Renal cortex interstitium (tissue), 11 donors: ENCODE results near the gene CRTC1. TPM values are rescaled to one million over a fixed set of nuclear protein-coding genes. Genes with fewer than 3 reads are reported as not detected.

Experiments used
- DNase-seq, 11 donors: peaks; one replicate each; pipeline ENCODE4 v3.0.0-alpha.2; 2013; ENCODE audit warnings: low read depth in 9 of 11, low spot score in 4 of 11; ENCODE audit errors: extremely low read depth in 1 of 11
- polyA plus RNA-seq, 3 donors: library from polyadenylated mRNA; unstranded; fragments of 120-200 nt; gene quantifications; one replicate each; pipeline ENCODE4 v1.2.1, GENCODE V29; 2013; ENCODE audit not compliant: insufficient read length in 3 of 3

Gene CRTC1
- polyA plus RNA-seq, 3 donors, result 15.4 to 27.1 (median 22.7) TPM

DNA sequence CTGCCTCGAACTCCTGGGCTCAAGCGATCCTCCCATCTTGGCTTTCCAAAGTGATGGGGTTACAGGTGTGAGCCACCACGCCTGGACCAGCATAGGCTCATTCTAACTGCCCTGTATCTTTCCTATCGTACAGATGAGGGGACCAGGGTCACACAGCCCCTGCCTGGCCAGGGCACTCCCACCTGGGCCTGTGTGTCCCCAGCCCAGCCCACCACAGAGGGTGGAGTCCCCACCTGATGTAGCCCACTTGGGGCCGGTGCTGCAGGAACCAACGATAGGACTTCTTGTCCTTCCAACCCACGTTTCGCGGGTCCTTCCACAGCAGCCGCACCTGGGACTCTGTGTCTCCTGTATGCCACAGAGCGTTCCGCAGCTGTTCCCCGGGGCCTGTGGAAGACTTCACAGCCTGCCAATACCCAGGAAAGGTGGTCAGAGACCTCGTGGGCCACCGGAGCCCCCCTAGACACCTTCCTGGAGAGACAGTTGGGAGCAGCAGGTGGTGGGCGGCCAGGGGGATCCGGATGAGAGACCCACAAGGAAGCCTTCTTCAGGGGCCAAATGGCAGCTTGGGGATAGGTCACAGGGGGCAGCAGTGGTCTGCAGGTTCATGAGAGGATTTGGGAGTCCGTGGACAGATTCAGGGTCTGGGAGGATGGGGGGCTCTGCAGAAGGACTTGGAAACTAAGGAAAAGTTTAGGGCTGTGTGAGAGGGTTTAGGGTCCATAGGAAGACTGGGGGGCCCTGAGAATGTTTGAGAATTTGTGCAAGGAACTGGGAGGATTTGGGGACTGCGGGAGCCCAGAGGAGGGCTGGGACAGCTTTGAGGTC is 100.7 kb downstream of the CRTC1 start:
- DNase-seq, result no peak

DNA sequence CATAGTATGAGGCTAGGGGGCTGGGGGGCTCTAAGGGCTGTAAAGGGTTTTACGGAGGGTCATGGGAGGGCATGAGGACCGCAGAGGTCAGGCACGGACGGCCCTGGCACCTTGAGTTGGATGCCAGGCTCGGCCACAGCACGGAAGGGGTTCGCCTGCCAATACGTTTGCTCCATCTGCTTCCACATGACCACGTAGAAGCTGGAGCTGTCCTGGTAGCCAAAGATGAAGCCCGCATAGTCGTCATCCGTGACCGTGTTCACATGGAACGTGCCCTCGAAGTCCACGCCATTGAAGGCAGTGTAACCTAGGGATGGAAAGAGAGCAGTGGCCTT is 101.3 kb downstream of the CRTC1 start:
- no peak for DNase-seq

DNA sequence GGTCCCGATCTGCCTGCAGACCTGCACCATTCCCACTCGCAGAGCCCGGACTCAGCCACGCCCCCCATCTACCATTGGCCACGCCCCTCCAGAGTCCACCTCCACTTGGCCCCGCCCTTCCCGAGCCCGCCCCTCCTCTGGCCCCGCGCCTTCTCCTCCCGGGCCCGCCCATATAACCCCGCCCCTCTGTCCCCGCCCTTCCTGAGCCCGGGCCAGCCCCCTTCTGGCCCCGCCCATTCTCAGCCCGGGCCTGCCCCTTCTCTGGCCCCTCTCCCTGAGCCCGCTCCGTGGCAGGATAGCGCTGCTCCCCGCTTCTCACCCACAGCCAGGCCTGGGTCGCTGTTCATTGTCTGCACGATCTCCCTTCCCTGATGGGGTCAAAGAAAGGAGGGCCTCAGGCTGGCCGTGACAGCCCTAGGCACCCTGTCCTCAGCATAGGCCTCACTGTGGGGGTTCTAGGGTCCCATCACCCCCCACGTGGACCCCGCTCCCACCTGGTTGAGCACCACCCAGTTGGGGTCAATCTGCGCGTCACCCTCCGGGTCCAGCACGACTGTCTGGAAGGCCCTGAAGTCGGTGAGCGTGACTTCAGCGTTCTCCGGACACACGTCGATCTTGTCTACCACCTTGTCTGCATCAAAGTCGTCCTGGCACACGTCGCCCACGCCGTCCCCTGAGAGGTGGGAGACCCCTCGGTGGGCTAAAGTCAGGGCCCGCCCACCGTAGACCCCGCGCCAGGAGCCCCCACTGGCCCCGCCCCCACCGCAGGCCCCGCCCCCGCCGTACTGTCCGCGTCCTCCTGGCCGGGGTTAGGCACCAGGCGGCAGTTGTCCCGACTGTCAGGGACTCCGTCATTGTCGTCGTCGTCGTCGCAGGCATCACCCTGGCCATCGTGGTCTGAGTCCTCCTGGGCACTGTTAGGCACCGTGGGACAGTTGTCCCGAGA is 102.0 kb downstream of the CRTC1 start:
- peak in 5 of 11 donors; percentile 39 to 51 (median 51) for DNase-seq

DNA sequence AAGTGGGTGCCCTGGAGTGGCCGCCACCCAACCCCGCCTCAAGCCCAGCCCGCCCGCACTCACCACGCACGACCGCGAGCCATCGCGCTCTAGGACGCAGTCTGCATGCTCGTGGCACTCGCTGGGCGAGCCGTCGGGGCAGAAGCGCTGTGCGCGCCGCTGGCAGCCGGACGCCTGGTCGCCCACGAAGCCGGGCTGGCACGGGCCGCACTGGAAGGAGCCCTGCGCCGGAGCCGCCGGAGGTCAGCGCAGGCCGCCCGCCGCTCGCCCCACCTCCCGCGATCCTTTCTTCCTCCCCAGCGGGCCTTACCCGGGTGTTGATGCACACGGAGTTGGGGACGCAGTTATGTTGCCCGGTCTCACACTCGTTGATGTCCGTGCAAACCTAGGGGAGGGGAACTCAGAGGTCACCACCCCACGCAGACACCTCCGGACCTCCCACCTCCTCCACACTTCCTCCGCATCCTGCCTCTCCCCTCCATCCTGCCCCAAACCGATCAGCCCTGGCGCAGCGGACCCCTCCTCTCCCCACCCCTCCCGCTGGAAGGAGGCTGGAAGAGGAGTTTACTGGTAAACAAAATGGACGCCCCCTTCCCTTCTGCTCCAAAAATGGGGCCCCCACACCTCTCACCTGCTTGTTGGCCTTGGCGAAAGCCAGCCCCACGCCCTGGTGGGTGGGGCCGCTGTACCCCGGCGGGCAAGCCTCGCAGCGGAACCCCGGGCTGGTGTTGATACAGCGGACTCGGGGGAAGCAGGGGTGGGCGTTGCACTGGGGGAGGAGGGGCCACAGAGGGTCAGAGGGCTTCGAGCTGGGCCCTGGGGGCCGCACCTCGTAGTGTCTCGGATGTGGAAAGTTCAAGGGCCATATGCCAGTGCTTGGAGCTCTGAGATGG is 105.3 kb downstream of the CRTC1 start:
- no peak for DNase-seq

DNA sequence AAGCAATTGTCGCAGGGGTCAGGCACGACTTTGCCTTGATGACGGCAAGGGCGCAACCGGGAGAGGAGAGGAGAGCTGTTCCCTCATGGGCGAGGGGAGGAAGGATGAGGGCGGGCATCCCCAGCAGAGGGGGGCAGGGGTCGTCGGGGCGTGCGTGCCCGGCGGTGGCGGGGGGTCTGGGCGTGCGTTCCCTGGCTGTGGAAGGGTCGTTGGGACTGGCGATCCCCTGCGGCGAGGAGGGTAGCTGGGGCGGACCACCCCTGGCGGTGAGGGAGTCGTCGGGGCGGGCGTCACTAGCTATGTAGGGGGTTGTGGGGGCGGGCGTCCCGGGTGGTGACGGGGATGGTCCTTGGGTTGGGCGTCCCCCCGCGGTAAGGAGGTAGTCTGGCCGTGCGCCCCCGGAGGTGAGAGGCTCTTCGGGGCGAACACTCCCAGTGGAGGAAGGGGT is 106.0 kb downstream of the CRTC1 start:
- DNase-seq, result no peak

DNA sequence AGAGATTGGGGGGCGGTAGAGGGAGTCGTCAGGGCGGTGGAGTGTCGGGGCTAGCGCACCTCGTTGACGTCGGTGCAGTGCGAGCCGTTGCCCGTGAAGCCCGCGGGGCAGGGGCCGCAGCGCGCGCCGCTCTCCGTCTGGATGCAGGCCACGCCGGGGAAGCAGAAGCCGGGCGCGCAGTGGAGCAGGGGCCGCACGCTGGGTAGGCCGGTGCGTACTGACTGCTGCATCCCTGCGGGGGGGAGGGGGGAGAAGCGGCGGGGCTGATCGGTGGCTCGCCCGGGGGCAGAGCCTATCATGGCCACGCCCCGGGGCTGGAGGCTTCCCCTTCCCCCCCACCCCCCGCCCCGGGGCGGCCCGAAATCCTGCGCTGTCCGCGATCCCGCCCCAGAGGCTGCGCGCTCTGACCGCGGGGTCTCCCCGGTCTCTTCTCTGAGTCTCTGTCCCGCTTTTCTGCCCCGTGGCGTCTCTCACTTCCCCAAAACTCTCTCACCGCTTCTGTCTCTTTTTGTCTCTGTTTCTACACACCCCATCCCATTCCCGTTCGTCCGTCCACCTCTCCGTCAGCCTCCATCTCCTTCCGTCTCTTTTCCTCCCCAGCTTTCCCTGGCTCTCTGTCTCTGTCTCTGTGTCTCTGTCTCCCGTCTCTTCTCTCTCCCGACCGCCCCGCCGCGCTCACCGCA is 106.5 kb downstream of the CRTC1 start:
- no peak for DNase-seq

DNA sequence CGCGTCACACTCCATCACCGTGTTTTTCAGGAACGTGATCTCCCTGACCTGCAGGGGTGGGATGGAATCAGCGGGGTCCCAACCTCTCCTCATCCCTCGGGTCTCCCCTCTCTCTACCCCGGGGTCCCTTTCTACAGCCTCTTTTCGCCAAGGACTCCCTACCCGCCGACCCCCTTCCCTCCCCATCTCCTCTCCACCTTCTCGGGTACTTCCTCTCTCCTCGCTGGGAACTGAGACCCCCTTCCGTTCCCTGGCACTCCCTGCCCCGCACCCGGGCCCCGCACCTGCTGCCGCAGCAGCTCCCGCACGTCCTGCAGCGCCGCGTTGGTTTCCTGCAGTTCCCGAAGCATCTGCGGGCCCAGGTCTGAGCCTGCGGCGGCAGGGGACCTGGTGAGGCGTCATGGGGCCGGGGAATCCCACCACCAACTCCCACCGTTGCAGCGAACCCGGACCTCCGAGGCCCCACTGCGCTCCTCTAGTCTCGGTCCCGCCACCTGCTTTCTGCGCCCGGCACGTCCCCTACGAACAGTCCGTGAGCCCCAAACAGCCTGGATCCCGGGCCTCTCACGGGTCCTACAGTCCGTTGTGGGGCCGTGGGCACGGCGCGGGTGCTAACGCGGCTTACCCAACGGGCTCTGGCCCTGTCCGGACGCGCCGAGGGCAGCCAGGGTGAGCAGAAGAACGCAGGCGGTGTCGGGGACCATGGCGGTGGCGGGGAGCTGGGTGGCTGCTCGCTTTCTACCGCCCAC is 107.3 kb downstream of the CRTC1 start, which contains the start of gene COMP:
COMP (minus strand) TSS at position 740 of the 749 bp plus-strand sequence; CDS start at position 704, 36 bp downstream.
- no peak for DNase-seq

DNA sequence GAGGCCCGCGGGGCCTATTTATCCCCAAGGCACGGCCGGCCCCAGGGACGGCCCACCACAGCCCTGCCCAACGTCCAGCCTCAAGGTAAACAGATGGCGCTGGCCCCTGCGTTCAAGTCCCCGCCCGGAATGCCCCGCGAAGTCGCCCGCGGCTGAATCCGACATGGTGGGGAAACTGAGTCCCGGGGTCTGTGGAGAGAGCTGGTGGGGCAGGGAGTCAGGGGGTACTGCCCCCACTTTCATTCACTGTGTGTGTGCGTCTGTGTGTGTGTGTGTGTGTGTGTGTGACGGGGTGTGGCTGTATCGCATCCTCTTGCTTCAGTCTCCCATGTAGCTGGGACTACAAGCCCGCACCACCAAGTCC is 107.8 kb downstream of the CRTC1 start:
- no peak for DNase-seq

DNA sequence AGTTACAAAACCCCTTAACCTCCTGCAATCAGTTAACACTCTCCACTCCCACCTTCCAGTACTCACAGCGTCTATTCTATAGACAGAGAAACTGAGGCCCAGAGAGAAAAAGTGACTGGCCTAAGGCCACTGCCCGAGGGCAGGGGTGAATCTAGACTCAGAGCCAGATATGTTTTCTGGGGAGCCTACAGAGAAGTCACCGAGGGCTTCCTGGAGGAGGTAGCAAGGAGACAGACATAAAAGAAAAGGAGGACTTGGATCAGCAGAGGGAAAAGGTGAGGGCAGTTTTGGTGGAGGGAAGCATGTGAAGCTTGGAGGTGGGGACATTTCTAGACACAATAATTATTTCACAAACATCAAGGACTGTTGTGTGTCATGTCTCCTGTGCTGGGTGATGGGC is 109.2 kb downstream of the CRTC1 start:
- DNase-seq, result no peak

DNA sequence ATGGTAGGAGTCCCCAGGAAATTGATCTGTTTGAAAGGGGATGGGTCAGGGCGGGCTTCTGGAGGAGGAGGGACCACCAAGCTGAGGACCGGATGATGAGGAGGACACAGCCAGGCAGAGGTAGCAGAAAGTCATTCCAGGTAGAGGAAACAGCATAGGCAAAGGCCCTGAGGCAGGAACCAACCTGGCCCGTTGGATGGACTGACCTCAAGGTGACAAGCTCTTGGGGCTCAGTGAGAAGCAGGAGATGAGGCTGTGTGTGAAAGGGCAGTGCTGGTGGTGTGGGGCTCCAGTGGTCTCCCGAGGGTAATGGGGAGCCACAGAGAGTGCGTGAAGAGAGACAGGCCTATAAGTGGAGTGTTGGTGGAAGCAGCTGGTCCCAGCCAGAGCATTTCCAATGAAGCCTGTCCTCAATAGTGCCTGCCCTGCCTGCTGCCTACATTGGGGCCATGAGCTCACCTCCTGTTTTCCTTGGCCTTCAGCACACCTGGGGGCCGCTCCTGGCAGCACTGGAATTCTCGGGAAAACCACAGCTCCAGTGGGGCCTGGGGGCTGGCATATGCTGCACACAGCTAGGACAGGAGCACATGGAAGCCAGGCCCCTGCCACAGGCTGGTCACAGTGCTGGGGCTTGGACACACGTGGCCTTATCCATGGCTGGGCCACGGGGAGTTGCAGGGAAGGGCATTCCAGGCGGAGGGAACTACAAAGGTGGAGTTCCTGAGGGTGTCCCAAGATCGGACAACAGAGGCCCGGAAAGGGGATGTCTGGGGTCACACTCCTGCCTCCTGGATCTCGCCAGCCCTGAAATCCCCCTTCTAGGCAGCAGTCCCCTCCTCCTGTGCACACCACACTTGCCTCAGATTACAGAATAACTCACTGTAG is 109.9 kb downstream of the CRTC1 start:
- no peak for DNase-seq

DNA sequence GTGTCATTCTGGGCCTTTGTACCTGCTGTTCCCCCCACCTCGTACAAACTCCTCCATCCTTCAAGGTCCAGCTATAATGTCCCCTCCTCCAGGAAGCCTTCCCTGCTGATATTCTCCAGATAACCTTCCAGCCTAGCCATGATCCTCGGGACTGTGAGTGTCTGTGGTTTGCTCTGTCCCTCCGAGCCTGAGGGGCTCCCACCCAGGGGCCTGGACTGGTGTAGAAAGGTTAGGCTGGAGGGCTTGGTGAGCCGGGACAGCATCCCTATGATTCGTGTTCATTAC is 110.5 kb downstream of the CRTC1 start:
- DNase-seq, result no peak

DNA sequence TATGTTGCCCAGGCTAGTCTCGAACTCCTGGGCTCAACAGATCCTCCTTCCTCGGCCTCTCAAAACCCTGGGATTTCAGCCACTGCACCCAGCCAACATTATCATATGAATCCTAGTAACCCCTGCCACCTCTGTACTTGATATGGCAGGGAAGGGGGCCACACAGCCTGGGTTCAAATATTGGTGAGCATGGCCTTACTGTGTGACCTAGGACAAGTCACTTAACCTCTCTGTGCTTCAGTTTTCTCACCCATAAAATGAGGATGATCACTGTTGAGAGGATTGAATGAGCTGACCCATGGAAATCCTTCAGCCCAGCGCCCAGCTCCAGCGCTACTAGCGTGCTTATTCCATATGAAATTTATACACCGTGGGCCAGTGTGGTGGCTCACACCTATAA is 111.2 kb downstream of the CRTC1 start:
- no peak for DNase-seq

DNA sequence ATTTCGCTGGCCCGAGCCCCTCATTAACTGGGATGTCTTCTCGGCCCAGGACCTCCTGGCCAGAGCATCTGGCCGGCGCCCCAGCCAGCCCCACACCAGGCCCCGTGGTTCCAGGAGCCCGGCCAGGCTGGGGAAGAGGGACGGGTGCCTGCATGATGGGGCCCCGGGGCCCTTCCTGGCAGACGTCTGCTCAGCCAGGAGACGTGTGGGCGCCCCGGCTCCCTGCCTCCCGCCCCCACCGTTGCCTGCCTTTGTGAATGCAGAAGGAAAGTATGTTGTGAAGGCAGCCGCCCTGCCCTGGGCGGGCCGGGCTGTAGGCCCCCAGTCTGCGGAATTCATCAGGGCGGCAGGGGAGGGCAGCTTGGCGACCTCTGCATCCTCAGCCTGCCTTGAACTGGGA is 112.1 kb downstream of the CRTC1 start:
- no peak for DNase-seq

DNA sequence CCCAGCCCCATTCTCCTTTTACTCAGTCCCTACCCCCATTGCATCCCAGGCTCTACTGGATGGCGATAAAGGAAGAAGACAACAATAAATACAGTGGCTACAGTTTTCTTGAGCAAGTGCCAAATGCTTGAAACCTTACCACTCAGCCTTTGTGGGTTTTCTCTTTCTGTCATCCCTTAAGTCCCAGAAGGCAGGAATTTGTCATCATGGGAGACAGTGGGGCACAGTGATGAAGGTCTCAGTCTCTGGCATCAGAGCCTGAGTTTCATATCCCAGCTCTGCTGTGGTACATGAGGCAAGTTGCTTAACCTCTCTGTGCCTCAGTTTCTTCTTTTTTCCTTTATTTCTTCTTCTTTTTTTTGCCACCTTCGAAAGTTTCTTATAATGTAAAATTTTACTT is 112.8 kb downstream of the CRTC1 start:
- DNase-seq, result no peak

DNA sequence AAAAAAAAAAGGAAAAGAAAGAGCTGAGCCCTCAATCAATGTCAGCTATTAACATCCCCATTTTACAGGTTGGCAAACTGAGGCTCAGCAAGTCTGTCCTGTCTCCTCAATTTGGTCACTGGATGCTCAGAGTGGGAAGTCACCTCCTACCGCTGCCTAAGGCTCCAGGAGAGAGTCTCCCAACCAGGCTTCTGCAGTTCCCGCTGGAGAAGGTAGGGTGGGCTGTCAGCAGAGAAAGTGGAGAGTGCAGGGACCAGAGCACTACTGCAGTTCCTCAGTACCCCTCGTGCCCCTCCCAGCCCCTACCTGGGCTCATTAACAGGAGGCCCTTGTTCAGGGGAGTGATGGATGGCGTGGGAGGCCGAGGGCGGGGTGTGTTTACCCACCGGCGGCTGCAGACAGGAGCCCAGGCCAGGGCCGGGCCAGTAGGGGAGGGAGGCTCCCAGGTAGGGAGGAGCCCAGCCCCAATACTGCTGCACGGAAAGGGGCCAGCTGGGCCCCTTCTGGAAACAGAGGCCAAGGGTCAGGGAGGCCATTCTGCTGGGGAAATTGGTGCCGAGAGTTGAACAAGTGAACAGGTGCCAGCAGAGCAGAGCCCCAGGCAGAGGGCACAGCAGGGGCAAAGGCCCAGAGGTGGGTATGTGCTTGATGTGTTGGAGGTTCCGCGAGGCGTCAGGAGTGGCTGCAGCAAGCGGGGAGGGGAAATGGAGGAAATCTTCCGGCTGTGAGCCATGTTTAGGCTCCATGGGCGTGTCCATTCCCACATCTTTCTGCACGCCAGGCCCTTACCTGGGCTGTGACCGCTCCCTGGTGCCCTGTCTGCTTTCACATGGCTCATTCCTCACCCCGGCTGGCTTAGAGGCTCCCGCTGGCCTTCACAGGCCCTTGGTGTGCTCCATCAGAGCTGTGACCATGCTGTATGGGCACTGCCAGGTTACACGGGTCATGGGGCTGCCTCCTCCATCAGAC is 115.2 kb downstream of the CRTC1 start:
- DNase-seq, result no peak

DNA sequence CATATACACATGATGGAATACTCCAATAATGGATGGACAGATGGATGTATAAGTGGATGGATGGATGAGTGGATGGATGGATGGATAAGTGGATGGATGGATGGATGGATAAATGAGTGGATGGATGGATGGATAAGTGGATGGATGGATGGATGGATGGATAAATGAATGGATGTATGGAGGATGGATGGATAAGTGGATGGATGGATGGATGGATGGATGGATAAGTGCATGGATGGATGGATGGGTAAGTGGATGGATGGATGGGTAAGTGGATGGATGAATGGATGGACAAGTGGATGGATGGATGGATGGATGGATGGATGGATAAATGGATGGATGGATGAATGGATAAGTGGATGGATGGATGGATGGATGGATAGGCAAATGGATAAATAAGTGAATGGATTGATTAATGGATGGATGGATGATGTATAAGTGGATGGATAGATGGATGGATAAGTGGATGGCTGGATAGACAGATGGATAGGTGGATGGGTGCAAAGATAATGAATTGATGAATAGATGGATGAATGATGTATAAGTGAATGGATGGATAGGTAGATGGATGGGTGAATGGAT is 116.0 kb downstream of the CRTC1 start:
- DNase-seq, result no peak
